Suprapubic skin (tissue), 4 donors: Measurements from ENCODE around the gene ZNF892. TPM values are rescaled to one million over a fixed set of nuclear protein-coding genes. Genes with fewer than 3 reads are reported as not detected.

Source experiments
- DNase-seq, 2 donors: peaks; one replicate each; pipeline ENCODE4 v3.0.0-alpha.2; 2019; ENCODE audit warnings: low spot score in 2 of 2
- H3K27ac ChIP-seq: fragments of 200-600 bp; sonication (generic); one replicate; pipeline ENCODE4 v1.5.1; 2019
- H3K27me3 ChIP-seq: fragments of 200-600 bp; sonication (generic); one replicate; pipeline ENCODE4 v1.5.1; 2019
- H3K36me3 ChIP-seq: fragments of 200-600 bp; sonication (generic); one replicate; pipeline ENCODE4 v1.5.1; 2019
- H3K4me1 ChIP-seq: fragments of 200-600 bp; sonication (generic); one replicate; pipeline ENCODE4 v1.5.1; 2019
- H3K4me3 ChIP-seq: fragments of 200-600 bp; sonication (generic); one replicate; pipeline ENCODE4 v1.5.1; 2019; ENCODE audit warnings: mild to moderate bottlenecking
- H3K9me3 ChIP-seq: fragments of 200-600 bp; sonication (generic); one replicate; pipeline ENCODE4 v1.5.1; 2019
- CTCF ChIP-seq, 2 donors: fragments of 200-600 bp in 1 of 2; fragments of 450-650 bp in 1 of 2; sonication (generic) in 1 of 2; IDR thresholded peaks; one replicate each; pipeline ENCODE4 v1.5.1; 2016 to 2019; ENCODE audit warnings: antibody characterized with exemption in 2 of 2, mild to moderate bottlenecking in 1 of 2, moderate library complexity in 1 of 2
- EP300 ChIP-seq: sonication (generic); formaldehyde crosslinking; IDR thresholded peaks from one replicate; pipeline ENCODE4 v1.6.1; 2017; ENCODE audit warnings: antibody characterized with exemption
- POLR2A ChIP-seq, 2 donors: fragments of 450-650 bp; IDR thresholded peaks; one replicate each; pipeline ENCODE4 v1.6.1; 2017; ENCODE audit warnings: antibody characterized with exemption in 2 of 2, mild to moderate bottlenecking in 2 of 2, moderate library complexity in 2 of 2
- POLR2AphosphoS5 ChIP-seq, 3 donors: sonication (generic); formaldehyde crosslinking; IDR thresholded peaks; one replicate each; pipeline ENCODE4 v1.6.1; 2017; ENCODE audit warnings: antibody characterized with exemption in 3 of 3
- whole genome bisulfite sequencing: methylation state at CpG from one replicate; pipeline ENCODE4 v1.1.5; 2018; 5-methylcytosine and 5-hydroxymethylcytosine counted together
- total RNA-seq, 4 donors: library from RNA; depleted of rRNA; stranded (reverse); fragments of >200 nt; gene quantifications; one replicate each; pipeline ENCODE4 v1.1.0, GENCODE V29; 2016

The ZNF892 gene
- total RNA-seq, 4 donors from 2014 or later, result 1.6 to 3.2 (median 2.6) TPM

DNA sequence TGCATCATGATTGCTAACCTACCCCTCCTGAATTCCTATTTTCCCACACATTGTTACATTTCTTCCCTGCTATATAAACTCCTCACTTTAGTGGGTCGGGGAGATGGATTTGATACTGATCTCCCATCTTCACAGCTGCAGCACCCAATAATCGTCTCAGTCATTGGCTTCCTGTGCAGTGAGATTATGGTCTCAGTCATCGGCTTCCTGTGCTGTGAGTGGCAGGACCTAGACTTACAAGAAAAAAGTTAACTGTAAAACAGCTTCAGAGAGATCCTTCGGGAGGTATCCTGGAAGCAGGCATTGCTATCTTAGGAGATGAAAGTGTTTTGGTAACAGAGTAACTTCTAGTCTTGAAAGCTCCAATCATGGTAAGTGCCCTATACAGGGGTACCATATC is 3.4 kb upstream of the ZNF892 start:
- 87% methylated on average over 4 of the region's 4 CpGs for WGBS
- TF ChIP-seq EP300 (no peak), POLR2A (IDR thresholded peaks at IDR 0.05) (no peak), CTCF (IDR thresholded peaks at IDR 0.05) (no peak), POLR2AphosphoS5 (IDR thresholded peaks at IDR 0.05) (no peak)
- H3K36me3 ChIP-seq, result no peaks in the 10 kb centered on the region

GRCh38 chr2:95204396-95204795 is 2.9 kb upstream of the ZNF892 start:
- no peak overlapping the region for H3K4me3 ChIP-seq
- no peak for DNase-seq
- TF ChIP-seq EP300 (no peak), POLR2A (IDR thresholded peaks at IDR 0.05) (no peak), CTCF (IDR thresholded peaks at IDR 0.05) (no peak), POLR2AphosphoS5 (IDR thresholded peaks at IDR 0.05) (no peak)
- H3K27ac ChIP-seq, result no peak overlapping the region
- WGBS, result 86% methylated on average over 2 of the region's 2 CpGs
- H3K9me3 ChIP-seq, result no peaks in the 10 kb centered on the region
- peaks cover 2% of the 10 kb centered on the region for H3K36me3 ChIP-seq
- H3K27me3 ChIP-seq, result no peaks in the 10 kb centered on the region
- peaks cover 19% of the 10 kb centered on the region for H3K4me1 ChIP-seq

More for the DNA sequence above, 3.4 kb upstream of the ZNF892 start:
- Histone ChIP-seq H3K9me3 (no peaks in the 10 kb centered on the region), H3K27ac (no peak overlapping the region), H3K27me3 (no peaks in the 10 kb centered on the region), H3K4me1 (peaks cover 19% of the 10 kb centered on the region), H3K4me3 (no peak overlapping the region)
- DNase-seq, result no peak

DNA sequence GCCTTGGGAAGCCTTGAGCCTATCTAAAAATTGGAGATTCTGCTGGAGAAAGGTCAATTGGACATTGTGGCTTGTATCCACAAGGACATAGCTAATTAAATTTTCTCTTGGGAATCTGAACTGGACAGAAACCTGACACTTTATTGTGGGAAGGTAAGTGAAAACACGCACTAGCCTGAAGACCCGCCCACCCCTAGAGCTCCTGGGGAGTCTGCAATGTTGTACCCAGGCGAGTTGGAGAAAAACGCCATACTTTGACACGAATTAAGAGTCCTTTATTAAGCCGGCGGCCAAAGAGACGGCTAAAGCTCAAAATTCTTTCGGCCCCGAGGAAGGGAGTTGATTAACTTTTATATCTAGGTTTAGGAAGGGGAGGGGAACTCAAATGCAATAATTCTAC is 1.2 kb upstream of the ZNF892 start:
- Histone ChIP-seq H3K27me3 (no peaks in the 10 kb centered on the region), H3K27ac (no peak overlapping the region), H3K36me3 (peaks cover 12% of the 10 kb centered on the region), H3K9me3 (peaks cover 8% of the 10 kb centered on the region), H3K4me1 (peaks cover 19% of the 10 kb centered on the region), H3K4me3 (no peak overlapping the region)
- WGBS, result 37% methylated on average over 10 of the region's 10 CpGs
- DNase-seq, result no peak
- TF ChIP-seq POLR2A (IDR thresholded peaks at IDR 0.05) (no peak), POLR2AphosphoS5 (IDR thresholded peaks at IDR 0.05) (no peak), EP300 (no peak), CTCF (IDR thresholded peaks at IDR 0.05) (no peak)

DNA sequence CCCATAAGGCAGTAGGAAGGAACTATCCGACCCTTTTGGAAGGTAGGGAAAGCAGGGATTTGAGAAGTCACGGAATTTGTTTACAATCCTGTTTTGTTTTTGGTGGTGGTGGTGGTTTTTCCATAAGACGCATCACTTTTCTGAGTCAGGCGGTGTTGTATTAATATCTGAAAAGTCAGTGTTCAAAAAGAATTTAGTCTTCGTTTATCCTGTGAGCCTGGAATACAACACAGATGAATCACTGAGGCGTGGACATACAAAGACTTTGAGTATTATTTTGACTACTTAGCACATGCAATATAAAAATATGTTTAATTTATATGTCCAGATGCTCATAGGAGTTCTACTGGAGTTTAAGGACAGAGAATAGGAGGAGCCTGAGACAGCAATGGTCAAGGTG is 785 bp downstream of the ZNF892 start:
- no peaks in the 10 kb centered on the region for H3K27me3 ChIP-seq
- H3K36me3 ChIP-seq, result peaks cover 32% of the 10 kb centered on the region
- peak overlapping the region; percentile 82 for H3K4me3 ChIP-seq
- 64% methylated on average over 6 of the region's 6 CpGs for WGBS
- no peak overlapping the region for H3K27ac ChIP-seq
- peaks cover 19% of the 10 kb centered on the region for H3K4me1 ChIP-seq
- DNase-seq, result no peak
- peaks cover 28% of the 10 kb centered on the region for H3K9me3 ChIP-seq
- no peak for TF ChIP-seq EP300
- TF ChIP-seq CTCF (IDR thresholded peaks at IDR 0.05), result no peak
- no peak for TF ChIP-seq POLR2A (IDR thresholded peaks at IDR 0.05)

DNA sequence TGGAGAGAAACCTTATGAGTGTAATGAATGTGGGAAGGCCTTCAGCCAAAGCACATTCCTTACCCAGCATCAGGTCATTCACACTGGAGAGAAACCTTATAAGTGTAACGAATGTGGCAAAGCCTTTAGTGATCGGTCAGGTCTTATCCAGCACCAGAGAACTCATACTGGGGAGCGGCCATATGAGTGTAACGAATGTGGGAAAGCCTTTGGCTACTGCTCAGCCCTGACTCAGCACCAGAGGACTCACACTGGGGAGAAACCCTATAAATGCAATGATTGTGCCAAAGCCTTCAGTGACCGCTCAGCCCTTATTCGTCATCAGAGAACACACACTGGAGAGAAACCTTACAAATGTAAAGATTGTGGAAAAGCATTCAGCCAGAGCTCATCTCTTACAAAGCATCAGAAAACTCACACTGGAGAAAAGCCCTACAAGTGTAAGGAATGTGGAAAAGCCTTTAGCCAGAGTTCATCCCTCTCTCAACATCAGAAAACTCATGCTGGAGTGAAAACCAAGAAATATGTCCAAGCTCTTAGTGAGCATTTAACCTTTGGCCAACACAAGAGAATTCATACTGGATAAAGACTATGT is 7.8 kb downstream of the ZNF892 start:
- WGBS, result 95% methylated on average over 6 of the region's 6 CpGs
- TF ChIP-seq EP300 (no peak), POLR2A (IDR thresholded peaks at IDR 0.05) (no peak), POLR2AphosphoS5 (IDR thresholded peaks at IDR 0.05) (no peak), CTCF (IDR thresholded peaks at IDR 0.05) (no peak)
- Histone ChIP-seq H3K27me3 (no peaks in the 10 kb centered on the region), H3K36me3 (peaks cover 59% of the 10 kb centered on the region), H3K4me3 (no peak overlapping the region), H3K27ac (no peak overlapping the region), H3K4me1 (no peaks in the 10 kb centered on the region), H3K9me3 (peaks cover 89% of the 10 kb centered on the region)
- DNase-seq, result no peak
